SK-N-SH treated with all-trans-retinoic acid at 6 μM for 48 hours (cell line): ENCODE data around the gene TRAPPC2L.

Experiments used
- ARNTL ChIP-seq: fragments of 450-650 bp; formaldehyde crosslinking; IDR thresholded peaks from 2 replicates; pipeline ENCODE4 v1.5.0; 2020; ENCODE audit warnings: low read depth, mild to moderate bottlenecking, moderate library complexity, borderline replicate concordance
- CREB5 ChIP-seq: fragments of 250-450 bp; sonication (Bioruptor Pico); IDR thresholded peaks from 2 replicates; pipeline ENCODE4 v1.5.1; 2020; ENCODE audit warnings: low read depth, mild to moderate bottlenecking, moderate library complexity
- OSR1 ChIP-seq: fragments of 250-450 bp; sonication (Bioruptor Pico); IDR thresholded peaks from 2 replicates; pipeline ENCODE4 v1.8.0; 2022; ENCODE audit warnings: moderate library complexity, mild to moderate bottlenecking, inconsistent platforms
- SNAI2 ChIP-seq: fragments of 250-450 bp; sonication (Bioruptor Pico); IDR thresholded peaks from 2 replicates; pipeline ENCODE4 v1.5.0; 2020; ENCODE audit warnings: mild to moderate bottlenecking, moderate library complexity
- ZFP30 ChIP-seq: fragments of 450-650 bp; formaldehyde crosslinking; IDR thresholded peaks from 2 replicates; pipeline ENCODE4 v1.5.0; 2022; ENCODE audit warnings: mild to moderate bottlenecking, moderate library complexity
- ZNF70 ChIP-seq: fragments of 450-650 bp; formaldehyde crosslinking; IDR thresholded peaks from 2 replicates; pipeline ENCODE4 v1.5.0; 2020; ENCODE audit warnings: mild to moderate bottlenecking, moderate library complexity
- ZNF8 ChIP-seq: fragments of 450-650 bp; formaldehyde crosslinking; IDR thresholded peaks from 2 replicates; pipeline ENCODE4 v1.5.0; 2020; ENCODE audit warnings: mild to moderate bottlenecking, moderate library complexity

DNA sequence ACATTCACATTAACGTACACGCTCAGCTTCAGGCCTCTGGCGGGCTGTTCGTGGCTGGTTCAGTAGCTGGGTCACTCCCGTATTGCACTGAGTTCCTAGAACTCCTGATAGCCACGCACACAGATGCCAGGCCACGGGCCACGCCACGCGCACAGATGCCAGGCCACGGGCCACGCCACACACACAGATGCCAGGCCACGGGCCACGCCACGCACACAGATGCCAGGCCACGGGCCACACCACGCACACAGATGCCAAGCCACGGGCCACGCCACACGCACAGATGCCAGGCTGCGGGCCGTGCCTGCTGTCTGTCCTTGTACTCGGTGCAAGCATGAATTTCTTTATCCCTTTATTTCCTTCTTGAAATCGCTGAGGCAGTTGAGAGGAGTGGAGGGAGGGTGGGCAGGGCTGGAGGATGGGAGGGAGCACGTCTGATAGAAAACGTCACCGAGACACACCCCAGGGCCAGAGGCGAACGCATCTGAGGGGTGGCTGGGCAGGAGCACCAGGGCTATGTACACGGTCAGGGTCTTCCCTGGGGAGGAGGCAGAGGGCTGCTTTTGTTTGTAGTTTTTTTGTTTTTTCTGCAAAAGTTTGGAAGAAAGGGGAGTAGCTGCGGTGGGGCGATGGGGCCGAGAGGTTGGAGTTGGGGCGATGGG lies 18.1 kb downstream of the TRAPPC2L start:
- no peak for TF ChIP-seq ARNTL
- TF ChIP-seq OSR1 (CRISPR knock-in tag) = no peak
- TF ChIP-seq ZNF8 (CRISPR knock-in tag) = no peak
- TF ChIP-seq ZFP30 (CRISPR knock-in tag) = no peak
- TF ChIP-seq CREB5 (CRISPR knock-in tag) = no peak
- TF ChIP-seq SNAI2 (CRISPR knock-in tag) = no peak
- TF ChIP-seq ZNF70 (CRISPR knock-in tag) = no peak
